HT1080 (cell line): ENCODE results near the gene SLC22A8. TPM values are rescaled to one million over a fixed set of nuclear protein-coding genes. Genes with fewer than 3 reads are reported as not detected.

Experiments
- total RNA-seq: library from RNA; depleted of rRNA; stranded (reverse); fragments of >200 nt; shearing (Covaris generic); gene quantifications from 2 replicates; pipeline ENCODE4 v1.2.3, GENCODE V29; 2014; rRNA removed

The SLC22A8 gene
- total RNA-seq, 1 experiment from 2014 or later = not detected

Other genes with a start within 250 kb of the SLC22A8 start
- 27.0 and 29.2 TPM in 2 replicates for gene TAF6L, start 244.4 kb downstream of the SLC22A8 start, total RNA-seq
- gene TMEM179B, start 228.4 kb downstream of the SLC22A8 start, total RNA-seq = 112 and 181 TPM in 2 replicates
- 46.4 and 47.4 TPM in 2 replicates for gene TMEM223, start 223.8 kb downstream of the SLC22A8 start, total RNA-seq
- gene NXF1, start 210.4 kb downstream of the SLC22A8 start, total RNA-seq = 27.4 and 46.3 TPM in 2 replicates
- gene STX5, start 183.8 kb downstream of the SLC22A8 start, total RNA-seq = 32.8 and 34.0 TPM in 2 replicates
- 0.66 TPM in 1 of 2 replicates, not detected in the other for gene TEX54, start 183.0 kb downstream of the SLC22A8 start, total RNA-seq
- gene WDR74, start 176.3 kb downstream of the SLC22A8 start, total RNA-seq = 145 and 176 TPM in 2 replicates
- 275 and 289 TPM in 2 replicates for gene SLC3A2, start 134.9 kb downstream of the SLC22A8 start, total RNA-seq
- not detected in 2 replicates for gene CHRM1, start 94.5 kb downstream of the SLC22A8 start, total RNA-seq
- not detected in 2 replicates for gene SLC22A6, start 30.9 kb downstream of the SLC22A8 start, total RNA-seq
- not detected in 2 replicates for gene SLC22A24, start 128.4 kb upstream of the SLC22A8 start, total RNA-seq
- not detected in 2 replicates for gene SLC22A25, start 227.8 kb upstream of the SLC22A8 start, total RNA-seq